H1 (cell line): ENCODE measurements around the gene CNR1. TPM values are rescaled to one million over a fixed set of nuclear protein-coding genes. Genes with fewer than 3 reads are reported as not detected.

ENCODE experiments used
- CTCF ChIA-PET: fragments of 300-600 bp; sonication (Branson Sonifier 250); formaldehyde crosslinking; loops from one replicate; lab custom pipeline; 2021; ENCODE audit not compliant: partially characterized antibody; lab: Charles Lee
- POLR2A ChIA-PET: fragments of 300-600 bp; sonication (Branson Sonifier 250); formaldehyde crosslinking; loops from one replicate; lab custom pipeline; 2021; ENCODE audit warnings: inconsistent platforms; ENCODE audit not compliant: partially characterized antibody; lab: Charles Lee
- DNase-seq, 2 experiments: peaks; one replicate each; pipeline versions ENCODE4 v3.0.0 to v3.0.0-alpha.2; 2010 to 2022; ENCODE audit warnings: low spot score in 2 of 2, low read depth in 1 of 2, mixed read lengths in 1 of 2
- FAIRE-seq: peaks from 2 replicates; lab custom pipeline; 2011; peaks lifted over from hg19 to GRCh38; lab: Jason Lieb, UNC
- H2AFZ ChIP-seq: 2 replicates; pipeline ENCODE4 v1.8.1; 2012; ENCODE audit warnings: low read length, inconsistent platforms
- H2AK5ac ChIP-seq: 2 replicates; pipeline ENCODE4 v1.6.1; 2013; ENCODE audit warnings: low read depth, low read length
- H2BK120ac ChIP-seq: replicated peaks from 2 replicates; pipeline ENCODE3; 2013; ENCODE audit warnings: low read depth, low read length, inconsistent platforms
- H2BK12ac ChIP-seq: 2 replicates; pipeline ENCODE4 v1.6.1; 2013; ENCODE audit warnings: low read depth, low read length
- H2BK15ac ChIP-seq: 2 replicates; pipeline ENCODE4 v1.6.1; 2013; ENCODE audit warnings: low read length
- H2BK20ac ChIP-seq: 2 replicates; pipeline ENCODE4 v1.6.1; 2013; ENCODE audit warnings: low read length
- H2BK5ac ChIP-seq: 2 replicates; pipeline ENCODE4 v1.6.1; 2013; ENCODE audit warnings: low read depth, low read length
- H3K14ac ChIP-seq: 2 replicates; pipeline ENCODE4 v1.6.1; 2013; ENCODE audit warnings: inconsistent platforms; ENCODE audit not compliant: insufficient read length
- H3K18ac ChIP-seq: 2 replicates; pipeline ENCODE4 v1.6.1; 2013; ENCODE audit warnings: low read length; ENCODE audit errors: extremely low read depth
- H3K23ac ChIP-seq: 2 replicates; pipeline ENCODE4 v1.6.1; 2013; ENCODE audit warnings: inconsistent platforms; ENCODE audit not compliant: insufficient read length
- H3K23me2 ChIP-seq: 2 replicates; pipeline ENCODE4 v1.6.1; 2013; ENCODE audit warnings: low read depth, low read length
- H3K27ac ChIP-seq: 2 replicates; pipeline ENCODE4 v1.6.1; 2011; ENCODE audit warnings: low read depth, low read length, inconsistent platforms
- H3K27me3 ChIP-seq, 4 experiments: replicated peaks in 1 of 4; 1 replicate in 1 of 4; 2 replicates in 3 of 4; pipeline versions ENCODE4 v1.6.1 to v1.8.1; 2011 to 2013; ENCODE audit warnings: low read length in 3 of 4, mild to moderate bottlenecking in 3 of 4, inconsistent platforms in 2 of 4, mixed read lengths in 2 of 4, moderate library complexity in 1 of 4; ENCODE audit not compliant: control insufficient read depth in 3 of 4, insufficient read depth in 3 of 4; ENCODE audit errors: extremely low read depth in 1 of 4
- H3K36me3 ChIP-seq, 4 experiments: 2 replicates each; pipeline versions ENCODE4 v1.6.1 to v1.8.1; 2011 to 2013; ENCODE audit warnings: mild to moderate bottlenecking in 4 of 4, low read length in 3 of 4, moderate library complexity in 2 of 4, control low read depth in 1 of 4, inconsistent platforms in 1 of 4; ENCODE audit not compliant: insufficient read depth in 4 of 4, control insufficient read depth in 2 of 4
- H3K4ac ChIP-seq: replicated peaks from 2 replicates; pipeline ENCODE3; 2013; ENCODE audit warnings: low read length, low read depth, mixed read lengths, inconsistent platforms; ENCODE audit not compliant: insufficient read length
- H3K4me1 ChIP-seq, 4 experiments: replicated peaks in 1 of 4; 1 replicate in 1 of 4; 2 replicates in 3 of 4; pipeline versions ENCODE4 v1.6.1 to v1.8.1; 2011 to 2013; ENCODE audit warnings: low read length in 3 of 4, inconsistent platforms in 2 of 4, mixed read lengths in 1 of 4; ENCODE audit not compliant: insufficient read depth in 4 of 4, control insufficient read depth in 3 of 4
- H3K4me2 ChIP-seq, 2 experiments: 2 replicates each; pipeline versions ENCODE4 v1.6.1 to v1.8.1; 2011 to 2013; ENCODE audit warnings: low read depth in 2 of 2, low read length in 2 of 2, control low read depth in 1 of 2, inconsistent platforms in 1 of 2, mild to moderate bottlenecking in 1 of 2; ENCODE audit not compliant: insufficient read depth in 1 of 2
- H3K4me3 ChIP-seq, 4 experiments: fragments of 200-600, 300-600 bp in 1 of 4; sonication (generic), shearing (Covaris generic), sonication (Bioruptor Twin) in 1 of 4; 2 replicates each; pipeline versions ENCODE4 v1.5.1 to v1.8.1; 2011 to 2016; ENCODE audit warnings: low read length in 4 of 4, low read depth in 3 of 4, control low read depth in 2 of 4, inconsistent platforms in 2 of 4, mild to moderate bottlenecking in 2 of 4, mixed read lengths in 1 of 4, moderate library complexity in 1 of 4; ENCODE audit not compliant: insufficient read depth in 2 of 4; ENCODE audit errors: extremely low read depth in 1 of 4
- H3K56ac ChIP-seq: replicated peaks from 2 replicates; pipeline ENCODE3; 2013; ENCODE audit warnings: low read depth, mild to moderate bottlenecking, mixed read lengths, low read length, inconsistent platforms; ENCODE audit not compliant: insufficient read length
- H3K79me1 ChIP-seq: 2 replicates; pipeline ENCODE4 v1.6.1; 2013; ENCODE audit warnings: low read depth, low read length, control low read depth
- H3K79me2 ChIP-seq, 2 experiments: 2 replicates each; pipeline versions ENCODE4 v1.6.1 to v1.8.1; 2012 to 2013; ENCODE audit warnings: low read length in 2 of 2, mild to moderate bottlenecking in 2 of 2, inconsistent platforms in 1 of 2; ENCODE audit not compliant: insufficient read depth in 2 of 2, control insufficient read depth in 1 of 2
- H3K9ac ChIP-seq, 4 experiments: replicated peaks in 1 of 4; 1 replicate in 1 of 4; 2 replicates in 3 of 4; pipeline versions ENCODE4 v1.6.1 to v1.8.1; 2011 to 2013; ENCODE audit warnings: low read depth in 3 of 4, low read length in 3 of 4, control low read depth in 2 of 4, mild to moderate bottlenecking in 2 of 4, moderate library complexity in 2 of 4, inconsistent platforms in 1 of 4; ENCODE audit errors: extremely low read depth in 1 of 4
- H3K9me3 ChIP-seq, 2 experiments: 2 replicates each; pipeline versions ENCODE4 v1.6.1 to v1.8.1; 2012 to 2013; ENCODE audit warnings: mild to moderate bottlenecking in 2 of 2, moderate library complexity in 2 of 2, control low read depth in 1 of 2, inconsistent platforms in 1 of 2, low read depth in 1 of 2, low read length in 1 of 2, mixed read lengths in 1 of 2; ENCODE audit not compliant: insufficient read depth in 2 of 2
- H4K20me1 ChIP-seq, 2 experiments: replicated peaks in 1 of 2; 2 replicates each; pipeline versions ENCODE3 to v1.8.1; 2011 to 2013; ENCODE audit warnings: inconsistent platforms in 2 of 2, low read length in 2 of 2, mild to moderate bottlenecking in 1 of 2; ENCODE audit not compliant: insufficient read depth in 2 of 2, control insufficient read depth in 1 of 2
- H4K5ac ChIP-seq: 2 replicates; pipeline ENCODE4 v1.6.1; 2013; ENCODE audit warnings: low read length, low read depth, mixed read lengths, inconsistent platforms; ENCODE audit not compliant: insufficient read length
- H4K8ac ChIP-seq: 2 replicates; pipeline ENCODE4 v1.8.0; 2013; ENCODE audit warnings: mild to moderate bottlenecking, moderate library complexity, low read length, inconsistent platforms; ENCODE audit not compliant: insufficient read depth; ENCODE audit errors: extremely low read depth
- H4K91ac ChIP-seq: replicated peaks from 2 replicates; pipeline ENCODE3; 2013; ENCODE audit warnings: low read length, mixed read lengths, inconsistent platforms; ENCODE audit not compliant: insufficient read length
- KDM5A ChIP-seq: fragments of 200-600 bp; IDR thresholded peaks from 2 replicates; pipeline ENCODE4 v1.7.1; 2012; ENCODE audit warnings: mild to moderate bottlenecking, low read length, inconsistent platforms, mixed read lengths
- WGBS, 2 experiments: shearing (Covaris generic) in 1 of 2; methylation state at CpG; one replicate each; pipeline versions ENCODE4 v1.1.6 to v1.1.7; 2013 to 2015; ENCODE audit warnings: low lambda C conversion rate in 2 of 2, mixed read lengths in 2 of 2, inconsistent platforms in 1 of 2, low coverage in 1 of 2, missing lambda C conversion rate in 1 of 2; ENCODE audit not compliant: insufficient replicate concordance in 2 of 2, insufficient coverage in 1 of 2, insufficient read length in 1 of 2; ENCODE audit errors: extremely low coverage in 1 of 2, missing lambda C conversion rate in 1 of 2; 5-methylcytosine and 5-hydroxymethylcytosine counted together
- polyA plus RNA-seq, 7 experiments: library from polyadenylated mRNA; depleted of rRNA in 3 of 7; stranded (reverse) in 5 of 7; unstranded in 2 of 7; fragments of >200 nt in 5 of 7; fragments of 200-250 nt in 2 of 7; gene quantifications; 1 replicate in 5 of 7; 2 replicates in 1 of 7; 4 replicates in 1 of 7; pipeline versions ENCODE4 v1.2.1 to v1.2.3, GENCODE V29; 2011 to 2013; ENCODE audit warnings: missing spikeins in 2 of 7, mixed read lengths in 2 of 7
- total RNA-seq: library from RNA; stranded (reverse); fragmentation: NEBNext Ultra II Directional; extraction: Animal tissue kit (Norgen Biotek cat#: 25700); gene quantifications from 2 replicates; pipeline ENCODE4 v1.2.1, GENCODE V29; 2021
- TF ChIP-seq, protein P1 (sequence below), 3 experiments: IDR thresholded peaks; 1 replicate in 2 of 3; 2 replicates in 1 of 3; pipeline versions ENCODE4 v1.5.1 to v1.6.1; 2011; ENCODE audit warnings: low read length in 3 of 3, mild to moderate bottlenecking in 3 of 3, inconsistent platforms in 2 of 3, low read depth in 1 of 3, moderate library complexity in 1 of 3; ENCODE audit not compliant: insufficient read depth in 1 of 3; ENCODE audit errors: control extremely low read depth in 1 of 3

CNR1 gene
- total and polyA plus RNA-seq, 2 of the 8 experiments (the other 6 are each of a cell fraction or from before 2014, with no cell fraction given), result 0.83 to 3.1 TPM

DNA sequence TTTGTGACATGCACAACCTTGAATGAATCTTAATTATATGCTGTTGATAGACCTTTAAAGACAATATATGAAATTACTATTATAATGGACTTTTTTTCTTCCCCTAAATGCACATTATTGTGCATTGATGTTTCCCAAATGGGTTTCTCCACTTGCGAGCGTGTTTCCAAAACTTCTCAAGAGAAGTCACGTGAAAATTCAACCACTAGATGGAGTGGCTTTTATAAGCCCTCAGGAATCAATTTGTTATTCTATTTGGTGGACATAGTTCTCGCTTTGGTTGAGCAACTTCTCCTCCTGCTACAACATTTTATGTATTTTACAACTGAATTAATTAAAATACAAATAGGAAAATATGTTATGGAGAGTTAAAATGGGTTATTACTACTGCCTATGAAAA, 9.0 kb downstream of the CNR1 start:
- H2AFZ ChIP-seq, result no peak overlapping the region
- no peaks in the 10 kb centered on the region for H3K23me2 ChIP-seq
- no peak overlapping the region for H3K4me3 ChIP-seq
- H4K20me1 ChIP-seq, result no peaks in the 10 kb centered on the region
- H3K18ac ChIP-seq, result no peak overlapping the region
- H3K9me3 ChIP-seq, result no peaks in the 10 kb centered on the region
- H2BK15ac ChIP-seq, result no peak overlapping the region
- no peak overlapping the region for H3K23ac ChIP-seq
- no peaks in the 10 kb centered on the region for H3K79me1 ChIP-seq
- no peak overlapping the region for H2BK20ac ChIP-seq
- no peak overlapping the region for H3K4me2 ChIP-seq
- H3K4me1 ChIP-seq, result no peaks in the 10 kb centered on the region
- CTCF ChIA-PET, result interaction anchor here (0.5 to 0.8 kb wide), 2 partner anchors 51 to 689 kb away, joined by 3 to 4 read pairs; no protein-coding TSS in a partner anchor
- no peak overlapping the region for H4K91ac ChIP-seq
- no peak overlapping the region for H3K4ac ChIP-seq
- no peak for TF ChIP-seq KDM5A
- TF ChIP-seq, protein P1, sequence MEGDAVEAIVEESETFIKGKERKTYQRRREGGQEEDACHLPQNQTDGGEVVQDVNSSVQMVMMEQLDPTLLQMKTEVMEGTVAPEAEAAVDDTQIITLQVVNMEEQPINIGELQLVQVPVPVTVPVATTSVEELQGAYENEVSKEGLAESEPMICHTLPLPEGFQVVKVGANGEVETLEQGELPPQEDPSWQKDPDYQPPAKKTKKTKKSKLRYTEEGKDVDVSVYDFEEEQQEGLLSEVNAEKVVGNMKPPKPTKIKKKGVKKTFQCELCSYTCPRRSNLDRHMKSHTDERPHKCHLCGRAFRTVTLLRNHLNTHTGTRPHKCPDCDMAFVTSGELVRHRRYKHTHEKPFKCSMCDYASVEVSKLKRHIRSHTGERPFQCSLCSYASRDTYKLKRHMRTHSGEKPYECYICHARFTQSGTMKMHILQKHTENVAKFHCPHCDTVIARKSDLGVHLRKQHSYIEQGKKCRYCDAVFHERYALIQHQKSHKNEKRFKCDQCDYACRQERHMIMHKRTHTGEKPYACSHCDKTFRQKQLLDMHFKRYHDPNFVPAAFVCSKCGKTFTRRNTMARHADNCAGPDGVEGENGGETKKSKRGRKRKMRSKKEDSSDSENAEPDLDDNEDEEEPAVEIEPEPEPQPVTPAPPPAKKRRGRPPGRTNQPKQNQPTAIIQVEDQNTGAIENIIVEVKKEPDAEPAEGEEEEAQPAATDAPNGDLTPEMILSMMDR (IDR thresholded peaks at IDR 0.05; ENCODE audit: control extremely low read depth in 1 of 3, insufficient read depth in 1 of 3, low read depth in 1 of 3, low read length in 3 of 3), result peak in 1 of 3 experiments; percentile 34; a peak in 1 of 4 replicates
- no peaks in the 10 kb centered on the region for H3K27me3 ChIP-seq
- H2BK120ac ChIP-seq, result no peak overlapping the region
- POLR2A ChIA-PET, result no interaction called here
- H2AK5ac ChIP-seq, result no peak overlapping the region
- DNase-seq (no peak), FAIRE-seq (no peak)
- H4K8ac ChIP-seq, result no peak overlapping the region
- H3K56ac ChIP-seq, result no peak overlapping the region
- no peak overlapping the region for H3K27ac ChIP-seq
- no peak overlapping the region for H3K9ac ChIP-seq
- H2BK12ac ChIP-seq, result no peak overlapping the region
- no peak overlapping the region for H2BK5ac ChIP-seq
- no peak overlapping the region for H3K14ac ChIP-seq
- H4K5ac ChIP-seq, result no peak overlapping the region
- 83% methylated on average over 4 of the region's 4 CpGs; no CpG with 5 or more reads in 1 of the 2 experiments for WGBS, 2 experiments
- H3K79me2 ChIP-seq, result no peaks in the 10 kb centered on the region
- no peaks in the 10 kb centered on the region for H3K36me3 ChIP-seq
